Upper lobe of right lung (tissue), 1 donor: ENCODE measurements around the gene IDH1. TPM values are rescaled to one million over a fixed set of nuclear protein-coding genes. Genes with fewer than 3 reads are reported as not detected.
"Not testable (repeated sequence)": the region's sequence is repeated elsewhere in the genome, so short reads cannot be mapped to it uniquely, and the experiment has no call there.

Source experiments
- ATAC-seq: fragments of 200-7000 bp; cut with Tn5 transposase; one replicate; pipeline ENCODE4 v1.9.1; 2020; ENCODE audit warnings: mild to moderate bottlenecking, moderate library complexity
- DNase-seq: peaks from one replicate; pipeline ENCODE4 v3.0.0-alpha.2; 2020
- H3K27ac ChIP-seq: fragments of 200-600 bp; one replicate; pipeline ENCODE4 v1.8.0; 2022
- H3K27me3 ChIP-seq: fragments of 200-600 bp; one replicate; pipeline ENCODE4 v1.8.0; 2022; ENCODE audit warnings: mild to moderate bottlenecking
- H3K36me3 ChIP-seq: fragments of 200-600 bp; one replicate; pipeline ENCODE4 v1.8.0; 2022
- H3K4me1 ChIP-seq: fragments of 200-600 bp; one replicate; pipeline ENCODE4 v1.8.0; 2022
- H3K4me3 ChIP-seq: fragments of 200-600 bp; one replicate; pipeline ENCODE4 v1.8.0; 2022; ENCODE audit warnings: mild to moderate bottlenecking
- H3K9me3 ChIP-seq: fragments of 200-600 bp; one replicate; pipeline ENCODE4 v1.8.0; 2022
- CTCF ChIP-seq: fragments of 200-600 bp; IDR thresholded peaks from one replicate; pipeline ENCODE4 v1.8.0; 2022; ENCODE audit warnings: antibody characterized with exemption
- intact Hi-C: fragments of 100-400 bp; cut with DNase I; formaldehyde crosslinking; loops from one replicate; pipeline ENCODE4 v1.11.0; 2022
- total RNA-seq: library from RNA; stranded (reverse); fragmentation: NEBNext Ultra II Directional; extraction: Animal tissue kit (Norgen Biotek cat#: 25700); gene quantifications from one replicate; pipeline ENCODE4 v1.2.1, GENCODE V29; 2021
- donor health status: DM: no; HTN: yes; CAD: no; lungs with severe emphysema.

IDH1 gene
- total RNA-seq, 1 donor from 2014 or later = 116 TPM

GRCh38 chr2:208224802-208225201 lies 30.1 kb downstream of the IDH1 start:
- no peak for ATAC-seq
- DNase-seq = no peak
- no peak for TF ChIP-seq CTCF

GRCh38 chr2:208222351-208222750 lies 32.5 kb downstream of the IDH1 start:
- H3K27me3 ChIP-seq = no peaks in the 10 kb centered on the region
- DNase-seq (no peak), ATAC-seq (no peak)
- H3K4me3 ChIP-seq = no peak overlapping the region
- no peaks in the 10 kb centered on the region for H3K36me3 ChIP-seq
- intact Hi-C loops = no loop called here
- H3K4me1 ChIP-seq = no peaks in the 10 kb centered on the region
- H3K27ac ChIP-seq = no peak overlapping the region
- H3K9me3 ChIP-seq = no peaks in the 10 kb centered on the region
- TF ChIP-seq CTCF = no peak

More at GRCh38 chr2:208224802-208225201, 30.1 kb downstream of the IDH1 start:
- Histone ChIP-seq H3K4me3 (no peak overlapping the region), H3K9me3 (no peaks in the 10 kb centered on the region), H3K36me3 (no peaks in the 10 kb centered on the region), H3K27me3 (no peaks in the 10 kb centered on the region), H3K4me1 (no peaks in the 10 kb centered on the region), H3K27ac (no peak overlapping the region)
- intact Hi-C loops = no loop called here

- H3K4me3 ChIP-seq, H3K4me1 ChIP-seq, DNase-seq, H3K36me3 ChIP-seq, H3K27ac ChIP-seq, intact Hi-C loops, H3K9me3 ChIP-seq, H3K27me3 ChIP-seq, ATAC-seq: not testable (repeated sequence)
Observed at GRCh38 chr2:208221873-208222272, 33.0 kb downstream of the IDH1 start.

- Histone ChIP-seq H3K27me3 (no peaks in the 10 kb centered on the region), H3K9me3 (no peaks in the 10 kb centered on the region), H3K4me3 (no peak overlapping the region), H3K27ac (no peak overlapping the region), H3K36me3 (no peaks in the 10 kb centered on the region), H3K4me1 (no peaks in the 10 kb centered on the region)
- intact Hi-C loops = no loop called here
- TF ChIP-seq CTCF = no peak
- DNase-seq (no peak), ATAC-seq (no peak)
Observed at GRCh38 chr2:208210688-208211451, 44.0 kb downstream of the IDH1 start.

GRCh38 chr2:208208335-208209085 lies 46.4 kb downstream of the IDH1 start:
- H3K27ac ChIP-seq = no peak overlapping the region
- H3K4me1 ChIP-seq = no peaks in the 10 kb centered on the region
- DNase-seq (no peak), ATAC-seq (peak; percentile 36)
- H3K4me3 ChIP-seq = no peak overlapping the region
- intact Hi-C loops = no loop called here
- TF ChIP-seq CTCF = no peak
- H3K9me3 ChIP-seq = no peaks in the 10 kb centered on the region
- H3K27me3 ChIP-seq = no peaks in the 10 kb centered on the region
- no peaks in the 10 kb centered on the region for H3K36me3 ChIP-seq

- Histone ChIP-seq H3K4me1 (no peaks in the 10 kb centered on the region), H3K4me3 (no peak overlapping the region), H3K27me3 (no peaks in the 10 kb centered on the region), H3K9me3 (no peaks in the 10 kb centered on the region), H3K27ac (no peak overlapping the region), H3K36me3 (no peaks in the 10 kb centered on the region)
- intact Hi-C loops = no loop called here
- no peak for TF ChIP-seq CTCF
- no peak for DNase-seq
- ATAC-seq = no peak
Observed at GRCh38 chr2:208207769-208208168, 47.1 kb downstream of the IDH1 start.
